HG02763 (cell line): ENCODE data around the gene MIA2.
"Not testable (repeated sequence)": the region's sequence is repeated elsewhere in the genome, so short reads cannot be mapped to it uniquely, and the experiment has no call there.

Experiments used
- ATAC-seq: cut with Tn5 transposase; IDR thresholded peaks from one replicate; pipeline ENCODE4 v1.9.1; 2021; ENCODE audit warnings: mild to moderate bottlenecking, moderate library complexity; ENCODE audit not compliant: unreplicated experiment

Gene MIA2

GRCh38 chr14:39324097-39324496 lies 90.4 kb downstream of the MIA2 start:
- ATAC-seq: no peak

- ATAC-seq: no peak
These were observed 105.3 kb downstream of the MIA2 start for GRCh38 chr14:39339003-39339402.

GRCh38 chr14:39341126-39341525 lies 107.4 kb downstream of the MIA2 start:
- ATAC-seq: not testable (repeated sequence)

GRCh38 chr14:39342768-39343167 lies 109.1 kb downstream of the MIA2 start:
- no peak for ATAC-seq

GRCh38 chr14:39343614-39344013 lies 109.9 kb downstream of the MIA2 start:
- ATAC-seq: no peak

GRCh38 chr14:39350866-39351265 lies 117.2 kb downstream of the MIA2 start:
- ATAC-seq: no peak

GRCh38 chr14:39351708-39352107 lies 118.0 kb downstream of the MIA2 start:
- no peak for ATAC-seq

- ATAC-seq: not testable (repeated sequence)
These were observed 125.4 kb downstream of the MIA2 start for GRCh38 chr14:39359069-39359468.

GRCh38 chr14:39360316-39360715 lies 126.6 kb downstream of the MIA2 start:
- no peak for ATAC-seq

GRCh38 chr14:39361556-39361955 lies 127.8 kb downstream of the MIA2 start:
- ATAC-seq: not testable (repeated sequence)

- no peak for ATAC-seq
These were observed 130.8 kb downstream of the MIA2 start for GRCh38 chr14:39364509-39364908.

GRCh38 chr14:39365354-39365753 lies 131.6 kb downstream of the MIA2 start:
- no peak for ATAC-seq

GRCh38 chr14:39366460-39367386 lies 133.0 kb downstream of the MIA2 start:
- ATAC-seq: no peak

GRCh38 chr14:39367387-39367751 lies 133.7 kb downstream of the MIA2 start:
- ATAC-seq: no peak

GRCh38 chr14:39368261-39368959 lies 134.7 kb downstream of the MIA2 start:
- no peak for ATAC-seq

GRCh38 chr14:39369029-39369428 lies 135.3 kb downstream of the MIA2 start:
- ATAC-seq: no peak

- ATAC-seq: no peak
These were observed 136.7 kb downstream of the MIA2 start for GRCh38 chr14:39370415-39370814.

- no peak for ATAC-seq
These were observed 138.9 kb downstream of the MIA2 start for GRCh38 chr14:39372656-39373055.

GRCh38 chr14:39374851-39375250 lies 141.1 kb downstream of the MIA2 start:
- ATAC-seq: no peak

GRCh38 chr14:39376667-39377403 lies 143.1 kb downstream of the MIA2 start:
- ATAC-seq: no peak

GRCh38 chr14:39381366-39381765 lies 147.7 kb downstream of the MIA2 start:
- no peak for ATAC-seq
